Metanephros (tissue), 1 donor: ENCODE data around the gene NIT2. TPM values are rescaled to one million over a fixed set of nuclear protein-coding genes. Genes with fewer than 3 reads are reported as not detected.

ENCODE experiments used
- total RNA-seq: library from RNA; depleted of rRNA; stranded (reverse); fragments of >200 nt; gene quantifications from one replicate; pipeline ENCODE4 v1.2.3, GENCODE V29; 2014

Gene NIT2
- total RNA-seq: 30.2 TPM

GRCh38 chr3:100334488-100335351 is at the start of gene NIT2:
NIT2 (plus strand) TSS chr3:100334757; CDS start chr3:100334792, 35 bp downstream.

GRCh38 chr3:100400780-100401673 is 66.5 kb downstream of the NIT2 start, which contains the start of the genes LNP1 and TOMM70:
LNP1 (plus strand) TSS chr3:100401539; CDS start chr3:100429730, 28,191 bp downstream.
TOMM70 (minus strand) TSS chr3:100401089; CDS start chr3:100400949, 140 bp downstream.

Other genes starting within 250 kb of the NIT2 start
- gene FILIP1L, start 220.3 kb upstream of the NIT2 start, total RNA-seq: 16.6 TPM
- 36.5 TPM for gene TBC1D23, start 73.8 kb upstream of the NIT2 start, total RNA-seq
- 53.5 TPM for gene TOMM70, start 66.3 kb downstream of the NIT2 start, total RNA-seq
- gene LNP1, start 66.8 kb downstream of the NIT2 start, total RNA-seq: 5.1 TPM
- 15.5 TPM for gene TMEM45A, start 157.9 kb downstream of the NIT2 start, total RNA-seq